SU-DHL-6 (cell line): Measurements from ENCODE around the gene IL20RA.

Experiments
- H2AFZ ChIP-seq: fragments of 200-600 bp; sonication (generic); 2 replicates; pipeline ENCODE4 v1.6.1; 2014; ENCODE audit warnings: low read depth, mild to moderate bottlenecking, moderate library complexity, mixed read lengths, antibody characterized with exemption, low read length; ENCODE audit not compliant: severe bottlenecking
- H3F3A ChIP-seq: fragments of 200-600 bp; shearing (Covaris generic); 2 replicates; pipeline ENCODE4 v1.6.0; 2016; ENCODE audit warnings: antibody characterized with exemption, mild to moderate bottlenecking; ENCODE audit not compliant: insufficient read depth
- H3K27ac ChIP-seq: fragments of 200-600 bp; sonication (generic); 2 replicates; pipeline ENCODE4 v1.5.1; 2016; ENCODE audit warnings: low read depth, mild to moderate bottlenecking, low read length, moderate library complexity, mixed read lengths
- H3K27me3 ChIP-seq: fragments of 200-600 bp; sonication (generic), shearing (Covaris generic); 2 replicates; pipeline ENCODE4 v1.6.0; 2014; ENCODE audit warnings: mild to moderate bottlenecking, low read length
- H3K36me3 ChIP-seq: fragments of 200-600 bp; sonication (generic); 2 replicates; pipeline ENCODE4 v1.6.1; 2014; ENCODE audit warnings: mild to moderate bottlenecking, low read length, mixed read lengths
- H3K4me2 ChIP-seq: fragments of 300-600, 200-600 bp; shearing (Covaris generic), sonication (generic); 2 replicates; pipeline ENCODE4 v1.6.0; 2014; ENCODE audit warnings: low read length, low read depth, mild to moderate bottlenecking; ENCODE audit not compliant: poor library complexity, severe bottlenecking
- H3K4me3 ChIP-seq: fragments of 200-600 bp; sonication (generic); 2 replicates; pipeline ENCODE4 v1.5.1; 2014; ENCODE audit warnings: antibody characterized with exemption, low read length, mild to moderate bottlenecking, mixed read lengths; ENCODE audit not compliant: insufficient read depth, poor library complexity, severe bottlenecking
- H3K79me2 ChIP-seq: fragments of 200-600 bp; sonication (generic); 2 replicates; pipeline ENCODE4 v1.6.1; 2014; ENCODE audit warnings: mild to moderate bottlenecking, low read length, moderate library complexity; ENCODE audit not compliant: insufficient read depth
- H3K9ac ChIP-seq: fragments of 200-600 bp; sonication (generic); 2 replicates; pipeline ENCODE4 v1.7.0; 2014; ENCODE audit warnings: mild to moderate bottlenecking, low read length
- H3K9me2 ChIP-seq: fragments of 200-600 bp; sonication (generic); replicated peaks from 2 replicates; pipeline ENCODE4 v1.6.1; 2014; ENCODE audit warnings: low read length; ENCODE audit not compliant: insufficient read depth
- H3K9me3 ChIP-seq: fragments of 200-600 bp; sonication (generic); 2 replicates; pipeline ENCODE4 v1.6.1; 2014; ENCODE audit warnings: low read length, mixed read lengths; ENCODE audit not compliant: insufficient read depth
- H4K20me1 ChIP-seq: fragments of 200-600 bp; sonication (generic); 2 replicates; pipeline ENCODE4 v1.6.1; 2014; ENCODE audit warnings: low read depth, mild to moderate bottlenecking, antibody characterized with exemption, low read length, moderate library complexity, mixed read lengths
- CTCF ChIP-seq: fragments of 200-600 bp; sonication (generic); IDR thresholded peaks from one replicate; pipeline ENCODE4 v1.5.1; 2017; ENCODE audit warnings: antibody characterized with exemption, mild to moderate bottlenecking, low read length, moderate library complexity; ENCODE audit not compliant: insufficient read depth, poor library complexity, severe bottlenecking
- EZH2phosphoT487 ChIP-seq: fragments of 200-600 bp; sonication (generic), shearing (Covaris generic); conservative IDR thresholded peaks from 2 replicates; pipeline ENCODE4 v1.6.1; 2018; ENCODE audit warnings: mild to moderate bottlenecking, antibody characterized with exemption, low read length, moderate library complexity, mixed read lengths

IL20RA gene

GRCh38 chr6:136968837-136969236 lies 75.9 kb downstream of the IL20RA start:
- H3K9me2 ChIP-seq, result no peaks in the 10 kb centered on the region
- H3K4me3 ChIP-seq, result no peak overlapping the region
- no peaks in the 10 kb centered on the region for H4K20me1 ChIP-seq
- no peak overlapping the region for H2AFZ ChIP-seq
- no peaks in the 10 kb centered on the region for H3K27me3 ChIP-seq
- H3K36me3 ChIP-seq, result no peaks in the 10 kb centered on the region
- no peak overlapping the region for H3K27ac ChIP-seq
- TF ChIP-seq CTCF (no peak), EZH2phosphoT487 (no peak)
- H3K9me3 ChIP-seq, result no peaks in the 10 kb centered on the region
- no peak overlapping the region for H3K9ac ChIP-seq
- H3F3A ChIP-seq, result no peaks in the 10 kb centered on the region
- H3K4me2 ChIP-seq, result no peak overlapping the region
- no peaks in the 10 kb centered on the region for H3K79me2 ChIP-seq

- no peaks in the 10 kb centered on the region for H4K20me1 ChIP-seq
- H2AFZ ChIP-seq, result peak overlapping the region; percentile 48
- H3K79me2 ChIP-seq, result no peaks in the 10 kb centered on the region
- no peaks in the 10 kb centered on the region for H3K27me3 ChIP-seq
- H3K27ac ChIP-seq, result no peak overlapping the region
- TF ChIP-seq CTCF (peak; percentile 67), EZH2phosphoT487 (no peak)
- no peak overlapping the region for H3K9ac ChIP-seq
- H3K4me2 ChIP-seq, result no peak overlapping the region
- no peak overlapping the region for H3K4me3 ChIP-seq
- no peaks in the 10 kb centered on the region for H3K9me3 ChIP-seq
- no peaks in the 10 kb centered on the region for H3K36me3 ChIP-seq
- H3K9me2 ChIP-seq, result no peaks in the 10 kb centered on the region
- no peaks in the 10 kb centered on the region for H3F3A ChIP-seq
Observed at GRCh38 chr6:136967876-136968752, 76.7 kb downstream of the IL20RA start.

DNA sequence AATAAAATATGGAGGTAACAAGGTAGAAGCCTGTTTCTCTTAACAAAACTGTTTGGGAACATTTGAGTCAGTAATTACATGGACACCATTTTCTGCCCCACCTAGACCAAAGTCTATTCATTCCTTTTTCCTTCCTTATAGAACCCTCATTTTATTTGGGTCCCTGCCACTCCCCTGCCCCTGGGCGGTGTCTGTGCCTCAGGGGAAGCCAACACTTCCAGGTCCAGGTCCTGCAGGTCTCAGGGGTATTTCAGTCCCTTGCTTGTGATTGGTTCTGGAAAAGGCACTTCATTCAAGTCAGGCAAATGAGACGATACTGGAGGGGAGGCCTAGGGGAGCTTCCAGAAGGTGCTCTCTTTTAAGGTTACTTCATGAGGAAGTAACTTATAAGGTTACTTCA lies 80.4 kb downstream of the IL20RA start:
- Histone ChIP-seq H2AFZ (no peak overlapping the region), H3F3A (no peaks in the 10 kb centered on the region), H3K27ac (no peak overlapping the region), H3K4me2 (no peak overlapping the region), H3K4me3 (no peak overlapping the region), H3K27me3 (no peaks in the 10 kb centered on the region), H3K9me3 (no peaks in the 10 kb centered on the region), H4K20me1 (no peaks in the 10 kb centered on the region), H3K9ac (no peak overlapping the region), H3K9me2 (no peaks in the 10 kb centered on the region), H3K36me3 (no peaks in the 10 kb centered on the region), H3K79me2 (no peaks in the 10 kb centered on the region)
- no peak for TF ChIP-seq EZH2phosphoT487
- TF ChIP-seq CTCF, result no peak
